B cell (primary cell): ENCODE measurements around the gene TMC6. TPM values are rescaled to one million over a fixed set of nuclear protein-coding genes. Genes with fewer than 3 reads are reported as not detected.

Source experiments
- ATAC-seq: fragments of 200-7000 bp; cut with Tn5 transposase; one replicate; pipeline ENCODE4 v1.10.0; 2021; ENCODE audit warnings: low read depth, mild to moderate bottlenecking, moderate number of reproducible peaks, moderate library complexity
- CTCF ChIA-PET: fragments of 350-600 bp; sonication (Branson Sonifier 250); formaldehyde crosslinking; loops from one replicate; lab custom pipeline; 2021; ENCODE audit warnings: antibody characterized with exemption, inconsistent platforms; lab: Charles Lee
- POLR2A ChIA-PET: fragments of 350-600 bp; sonication (Branson Sonifier 250); formaldehyde crosslinking; loops from one replicate; lab custom pipeline; 2021; ENCODE audit warnings: antibody characterized with exemption; lab: Charles Lee
- DNase-seq: peaks from one replicate; pipeline ENCODE4 v3.0.0; 2013
- H2AFZ ChIP-seq: 2 replicates; pipeline ENCODE4 v1.6.1; 2012; ENCODE audit warnings: mild to moderate bottlenecking, low read depth, low read length; ENCODE audit not compliant: insufficient read depth, poor library complexity, severe bottlenecking
- H3K27ac ChIP-seq, 2 donors: 1 replicate in 1 of 2; 2 replicates in 1 of 2; pipeline ENCODE4 v1.5.1; 2012 to 2013; ENCODE audit warnings: low read length in 2 of 2, mild to moderate bottlenecking in 2 of 2, moderate library complexity in 1 of 2
- H3K27me3 ChIP-seq, 4 experiments: fragments of 200-600 bp in 1 of 4; sonication (generic) in 1 of 4; replicated peaks in 1 of 4; 1 replicate in 2 of 4; 2 replicates in 2 of 4; pipeline versions ENCODE4 v1.6.1 to v1.7.0; 2013 to 2016; ENCODE audit warnings: low read length in 3 of 4, mild to moderate bottlenecking in 2 of 4, mixed read lengths in 1 of 4, moderate library complexity in 1 of 4; ENCODE audit not compliant: insufficient read depth in 4 of 4, control insufficient read depth in 3 of 4; ENCODE audit errors: control extremely low read depth in 1 of 4
- H3K36me3 ChIP-seq, 2 experiments: replicated peaks in 1 of 2; 1 replicate in 1 of 2; 2 replicates in 1 of 2; pipeline versions ENCODE4 v1.6.1 to v1.7.1; 2013; ENCODE audit warnings: low read length in 1 of 2; ENCODE audit not compliant: insufficient read depth in 2 of 2, control insufficient read depth in 1 of 2; ENCODE audit errors: control extremely low read depth in 1 of 2, extremely low read depth in 1 of 2
- H3K4me1 ChIP-seq, 2 donors: fragments of 200-600 bp in 1 of 2; sonication (generic) in 1 of 2; 1 replicate in 1 of 2; 2 replicates in 1 of 2; pipeline versions ENCODE4 v1.5.1 to v1.6.1; 2013 to 2017; ENCODE audit warnings: low read length in 2 of 2; ENCODE audit not compliant: control insufficient read depth in 2 of 2, insufficient read depth in 2 of 2
- H3K4me2 ChIP-seq: replicated peaks from 2 replicates; pipeline ENCODE3; 2012; ENCODE audit warnings: mild to moderate bottlenecking, low read depth, low read length; ENCODE audit not compliant: poor library complexity, severe bottlenecking
- H3K4me3 ChIP-seq, 5 experiments: fragments of 200-600 bp in 1 of 5; sonication (generic) in 1 of 5; 1 replicate in 3 of 5; 2 replicates in 2 of 5; pipeline versions ENCODE4 v1.5.1 to v1.7.0; 2011 to 2016; ENCODE audit warnings: low read length in 4 of 5, mild to moderate bottlenecking in 4 of 5, low read depth in 2 of 5, control low read depth in 1 of 5, moderate library complexity in 1 of 5; ENCODE audit not compliant: insufficient read depth in 1 of 5; ENCODE audit errors: control extremely low read depth in 1 of 5, extremely low read depth in 1 of 5
- H3K79me2 ChIP-seq: fragments of 200-600 bp; sonication (generic); one replicate; pipeline ENCODE4 v1.6.0; 2016; ENCODE audit warnings: low read length; ENCODE audit not compliant: control insufficient read depth, insufficient read depth
- H3K9ac ChIP-seq: fragments of 200-600 bp; sonication (generic); 2 replicates; pipeline ENCODE4 v1.6.1; 2017; ENCODE audit warnings: mild to moderate bottlenecking, low read length, moderate library complexity
- H3K9me3 ChIP-seq, 3 donors: one replicate each; pipeline versions ENCODE4 v1.6.1 to v1.7.1; 2013; ENCODE audit warnings: low read length in 2 of 3; ENCODE audit not compliant: control insufficient read depth in 2 of 3, insufficient read depth in 1 of 3; ENCODE audit errors: control extremely low read depth in 1 of 3
- H4K20me1 ChIP-seq: 2 replicates; pipeline ENCODE4 v1.6.0; 2012; ENCODE audit warnings: mild to moderate bottlenecking, low read length; ENCODE audit not compliant: insufficient read depth, control insufficient read depth, poor library complexity, severe bottlenecking
- H3K27ac Mint-ChIP-seq: one replicate; pipeline ENCODE4 v1.8.0; 2021; ENCODE audit warnings: mixed read lengths
- H3K27me3 Mint-ChIP-seq: one replicate; pipeline ENCODE4 v1.8.0; 2021; ENCODE audit warnings: mixed read lengths
- H3K4me1 Mint-ChIP-seq: one replicate; pipeline ENCODE4 v1.8.0; 2021; ENCODE audit warnings: mixed read lengths
- H3K4me3 Mint-ChIP-seq: one replicate; pipeline ENCODE4 v1.8.0; 2021; ENCODE audit warnings: mixed read lengths
- H3K9me3 Mint-ChIP-seq: one replicate; pipeline ENCODE4 v1.8.0; 2022; ENCODE audit warnings: mixed read lengths; ENCODE audit not compliant: insufficient read depth
- EZH2 ChIP-seq: IDR thresholded peaks from 2 replicates; pipeline ENCODE4 v1.6.1; 2012; ENCODE audit warnings: borderline replicate concordance, low read depth, mild to moderate bottlenecking, moderate library complexity, low read length; ENCODE audit not compliant: insufficient read depth, poor library complexity, severe bottlenecking
- WGBS: methylation state at CpG from one replicate; pipeline ENCODE4 v1.1.5; 2013; ENCODE audit warnings: missing lambda C conversion rate; ENCODE audit not compliant: insufficient coverage; 5-methylcytosine and 5-hydroxymethylcytosine counted together
- intact Hi-C: fragments of 100-400 bp; cut with micrococcal nuclease; formaldehyde crosslinking; loops from one replicate; pipeline ENCODE4 v1.10.0; 2022
- polyA plus RNA-seq: library from polyadenylated mRNA; depleted of rRNA; stranded (reverse); fragments of >200 nt; gene quantifications from 2 replicates; pipeline ENCODE4 v1.2.3, GENCODE V29; 2012
- total RNA-seq, 2 donors: library from RNA; stranded (reverse); fragments of 120-200 nt in 1 of 2; gene quantifications; 1 replicate in 1 of 2; 2 replicates in 1 of 2; pipeline versions ENCODE4 v1.2.3 to v1.2.4, GENCODE V29; 2013 to 2022
- TF ChIP-seq, protein P1 (sequence below): fragments of 200-600 bp; IDR thresholded peaks from one replicate; pipeline ENCODE4 v1.8.0; 2022; ENCODE audit warnings: antibody characterized with exemption, mild to moderate bottlenecking

The TMC6 gene
- total and polyA plus RNA-seq, 2 donors (not counting 1 experiment from before 2014, with no cell fraction given): 374 to 891 TPM

DNA sequence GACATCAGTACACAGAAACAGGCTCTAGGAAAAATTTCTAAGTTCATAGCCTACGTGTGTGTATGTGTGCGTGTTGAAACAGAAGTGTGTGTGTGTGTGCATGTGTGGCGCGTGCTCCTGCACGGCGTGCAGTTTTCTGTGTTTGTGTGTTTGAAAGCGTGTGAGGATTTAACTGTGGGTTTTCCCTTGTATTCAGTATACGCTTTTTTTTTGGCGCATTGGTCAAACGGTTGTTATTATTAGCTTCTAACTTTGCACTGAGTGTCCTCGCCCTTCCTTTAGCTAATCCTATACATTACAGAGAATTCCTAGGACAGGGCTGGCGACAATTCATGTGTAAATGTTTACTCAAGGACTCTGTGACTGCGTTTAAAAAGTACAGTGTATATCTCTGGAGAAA lies 23.0 kb downstream of the TMC6 start:
- Mint-ChIP-seq H3K4me3 (no peak overlapping the region), H3K27ac (no peak overlapping the region), H3K4me1 (no peaks in the 10 kb centered on the region), H3K27me3 (no peaks in the 10 kb centered on the region), H3K9me3 (no peaks in the 10 kb centered on the region)
- CTCF ChIA-PET: interaction anchor here (0.8 to 2.0 kb wide), 3 partner anchors 29 to 316 kb away, joined by 3 to 5 read pairs (median 3); no protein-coding TSS in a partner anchor
- Histone ChIP-seq H3K79me2 (no peaks in the 10 kb centered on the region), H3K9me3 (no peaks in the 10 kb centered on the region), H3K4me1 (no peaks in the 10 kb centered on the region), H2AFZ (no peak overlapping the region), H3K27ac (no peak overlapping the region), H3K36me3 (peaks cover 2 to 65% of the 10 kb centered on the region in 2 experiments), H3K4me3 (no peak overlapping the region), H4K20me1 (peaks cover 36% of the 10 kb centered on the region), H3K27me3 (no peaks in the 10 kb centered on the region), H3K4me2 (no peak overlapping the region), H3K9ac (no peak overlapping the region)
- intact Hi-C loops: no loop called here
- TF ChIP-seq, protein P1, sequence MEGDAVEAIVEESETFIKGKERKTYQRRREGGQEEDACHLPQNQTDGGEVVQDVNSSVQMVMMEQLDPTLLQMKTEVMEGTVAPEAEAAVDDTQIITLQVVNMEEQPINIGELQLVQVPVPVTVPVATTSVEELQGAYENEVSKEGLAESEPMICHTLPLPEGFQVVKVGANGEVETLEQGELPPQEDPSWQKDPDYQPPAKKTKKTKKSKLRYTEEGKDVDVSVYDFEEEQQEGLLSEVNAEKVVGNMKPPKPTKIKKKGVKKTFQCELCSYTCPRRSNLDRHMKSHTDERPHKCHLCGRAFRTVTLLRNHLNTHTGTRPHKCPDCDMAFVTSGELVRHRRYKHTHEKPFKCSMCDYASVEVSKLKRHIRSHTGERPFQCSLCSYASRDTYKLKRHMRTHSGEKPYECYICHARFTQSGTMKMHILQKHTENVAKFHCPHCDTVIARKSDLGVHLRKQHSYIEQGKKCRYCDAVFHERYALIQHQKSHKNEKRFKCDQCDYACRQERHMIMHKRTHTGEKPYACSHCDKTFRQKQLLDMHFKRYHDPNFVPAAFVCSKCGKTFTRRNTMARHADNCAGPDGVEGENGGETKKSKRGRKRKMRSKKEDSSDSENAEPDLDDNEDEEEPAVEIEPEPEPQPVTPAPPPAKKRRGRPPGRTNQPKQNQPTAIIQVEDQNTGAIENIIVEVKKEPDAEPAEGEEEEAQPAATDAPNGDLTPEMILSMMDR: no peak
- TF ChIP-seq EZH2: no peak
- no peak for DNase-seq
- POLR2A ChIA-PET: no interaction called here
- ATAC-seq: no peak
- WGBS: 94% methylated on average over 8 of the region's 13 CpGs

DNA sequence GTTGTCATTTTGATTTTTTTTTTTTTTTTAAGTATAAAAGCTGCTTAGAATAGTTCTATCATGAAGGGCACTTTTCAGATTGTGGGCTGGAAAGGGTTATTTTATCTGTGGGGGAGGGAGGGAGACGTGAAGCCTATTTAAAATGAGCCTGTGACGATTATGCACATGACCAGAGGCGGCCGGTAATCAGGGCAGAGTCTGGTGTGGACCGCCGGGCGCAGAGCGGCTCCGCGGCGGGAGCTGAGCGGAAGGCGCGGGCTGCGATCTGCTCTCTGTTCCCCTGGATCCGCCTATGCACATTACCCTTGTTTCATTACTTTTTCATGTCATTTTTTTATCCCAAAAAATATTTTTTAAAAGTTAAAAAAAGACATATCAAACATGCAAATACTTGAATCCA lies 23.5 kb downstream of the TMC6 start:
- ChIA-PET CTCF (interaction anchor here (2.0 kb wide), 1 partner anchor 29 kb away, joined by 5 read pairs; no protein-coding TSS in a partner anchor), POLR2A (interaction anchor here (0.7 kb wide), 1 partner anchor 10 kb away, joined by 8 read pairs; no protein-coding TSS in a partner anchor)
- no peak overlapping the region for H3K4me3 ChIP-seq
- TF ChIP-seq EZH2: no peak
- TF ChIP-seq, protein P1: no peak
- no peak overlapping the region for H3K4me2 ChIP-seq
- no peak overlapping the region for H3K27ac Mint-ChIP-seq
- H3K4me3 Mint-ChIP-seq: no peak overlapping the region
- H3K79me2 ChIP-seq: no peaks in the 10 kb centered on the region
- no peaks in the 10 kb centered on the region for H3K9me3 Mint-ChIP-seq
- H3K27me3 ChIP-seq: no peaks in the 10 kb centered on the region
- DNase-seq (no peak), ATAC-seq (no peak)
- peaks cover 2 to 64% of the 10 kb centered on the region in 2 experiments for H3K36me3 ChIP-seq
- 96% methylated on average over 11 of the region's 16 CpGs for WGBS
- no peak overlapping the region for H3K27ac ChIP-seq
- H3K4me1 Mint-ChIP-seq: no peaks in the 10 kb centered on the region
- H3K4me1 ChIP-seq: no peaks in the 10 kb centered on the region
- peaks cover 31% of the 10 kb centered on the region for H4K20me1 ChIP-seq
- H2AFZ ChIP-seq: no peak overlapping the region
- H3K27me3 Mint-ChIP-seq: no peaks in the 10 kb centered on the region
- H3K9me3 ChIP-seq: no peaks in the 10 kb centered on the region
- intact Hi-C loops: no loop called here
- no peak overlapping the region for H3K9ac ChIP-seq
